ENCODE data around the gene PLXDC2.

GRCh38 chr10:20327954-20328353, 511.7 kb downstream of the PLXDC2 start:
- TF ChIP-seq, protein P1, sequence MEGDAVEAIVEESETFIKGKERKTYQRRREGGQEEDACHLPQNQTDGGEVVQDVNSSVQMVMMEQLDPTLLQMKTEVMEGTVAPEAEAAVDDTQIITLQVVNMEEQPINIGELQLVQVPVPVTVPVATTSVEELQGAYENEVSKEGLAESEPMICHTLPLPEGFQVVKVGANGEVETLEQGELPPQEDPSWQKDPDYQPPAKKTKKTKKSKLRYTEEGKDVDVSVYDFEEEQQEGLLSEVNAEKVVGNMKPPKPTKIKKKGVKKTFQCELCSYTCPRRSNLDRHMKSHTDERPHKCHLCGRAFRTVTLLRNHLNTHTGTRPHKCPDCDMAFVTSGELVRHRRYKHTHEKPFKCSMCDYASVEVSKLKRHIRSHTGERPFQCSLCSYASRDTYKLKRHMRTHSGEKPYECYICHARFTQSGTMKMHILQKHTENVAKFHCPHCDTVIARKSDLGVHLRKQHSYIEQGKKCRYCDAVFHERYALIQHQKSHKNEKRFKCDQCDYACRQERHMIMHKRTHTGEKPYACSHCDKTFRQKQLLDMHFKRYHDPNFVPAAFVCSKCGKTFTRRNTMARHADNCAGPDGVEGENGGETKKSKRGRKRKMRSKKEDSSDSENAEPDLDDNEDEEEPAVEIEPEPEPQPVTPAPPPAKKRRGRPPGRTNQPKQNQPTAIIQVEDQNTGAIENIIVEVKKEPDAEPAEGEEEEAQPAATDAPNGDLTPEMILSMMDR (IDR thresholded peaks at IDR 0.05): no peak
- TF ChIP-seq POLR2A (IDR thresholded peaks at IDR 0.05): no peak

All from Peyer's patch (tissue), 4 donors.